ENCODE measurements around the gene ALDOC. TPM values are rescaled to one million over a fixed set of nuclear protein-coding genes. Genes with fewer than 3 reads are reported as not detected.
"Not testable (repeated sequence)": the region's sequence is repeated elsewhere in the genome, so short reads cannot be mapped to it uniquely, and the experiment has no call there.

ALDOC gene
- total RNA-seq (10 to 100 TPM; 16.7 to 24.5 TPM), total RNA-seq (30.8 to 32.6 reads per million in 2 donors)

- peaks cover 4% of the 10 kb centered on the region for H3K36me3 Mint-ChIP-seq (ENCODE audit: low read depth)
- peaks cover 29% of the 10 kb centered on the region for H3K4me1 Mint-ChIP-seq
- H3K27ac Mint-ChIP-seq: peak within 1 kb of the TSS; percentile 81
These were observed at the start of gene ALDOC for GRCh38 chr17:28576758-28577465. Gene ALDOC, minus strand, starts transcription at chr17:28576895. Its CDS starts 1,363 bp downstream, at chr17:28575532.

GRCh38 chr17:28624148-28624547 lies 47.5 kb upstream of the ALDOC start:
- H3K4me3 Mint-ChIP-seq: no peak overlapping the region
- peaks cover 24% of the 10 kb centered on the region for H3K36me3 Mint-ChIP-seq (ENCODE audit: low read depth)
- no peaks in the 10 kb centered on the region for H3K27me3 Mint-ChIP-seq
- no peak for DNase-seq
- H3K9me3 ChIP-seq (ENCODE audit: control insufficient read depth, low read length, poor library complexity, severe bottlenecking): no peaks in the 10 kb centered on the region
- H3K4me1 Mint-ChIP-seq: peaks cover 18% of the 10 kb centered on the region
- H3K27ac Mint-ChIP-seq: peak overlapping the region; percentile 82
- ATAC-seq: no peak

More at GRCh38 chr17:28576758-28577465, at the start of gene ALDOC:
- no peaks in the 10 kb centered on the region for H3K9me3 ChIP-seq (ENCODE audit: control insufficient read depth, low read length, poor library complexity, severe bottlenecking)
- no peaks in the 10 kb centered on the region for H3K27me3 Mint-ChIP-seq
- DNase-seq (peak; percentile 98 to 100 (median 98)), ATAC-seq (peak; percentile 98)
- H3K4me3 Mint-ChIP-seq: peak within 1 kb of the TSS; percentile 93

- Mint-ChIP-seq H3K4me3 (no peak overlapping the region), H3K27me3 (no peaks in the 10 kb centered on the region), H3K27ac (no peak overlapping the region), H3K36me3 (ENCODE audit: low read depth) (peaks cover 24% of the 10 kb centered on the region), H3K4me1 (peaks cover 18% of the 10 kb centered on the region)
- no peaks in the 10 kb centered on the region for H3K9me3 ChIP-seq (ENCODE audit: control insufficient read depth, low read length, poor library complexity, severe bottlenecking)
- no peak for ATAC-seq
- DNase-seq: no peak
These were observed 47.0 kb upstream of the ALDOC start for GRCh38 chr17:28623696-28624095.

GRCh38 chr17:28622186-28622585 lies 45.5 kb upstream of the ALDOC start:
- H3K4me1 Mint-ChIP-seq: peaks cover 15% of the 10 kb centered on the region
- no peak for ATAC-seq
- no peaks in the 10 kb centered on the region for H3K9me3 ChIP-seq (ENCODE audit: control insufficient read depth, low read length, poor library complexity, severe bottlenecking)
- no peak overlapping the region for H3K27ac Mint-ChIP-seq
- no peak overlapping the region for H3K4me3 Mint-ChIP-seq
- no peaks in the 10 kb centered on the region for H3K27me3 Mint-ChIP-seq
- H3K36me3 Mint-ChIP-seq (ENCODE audit: low read depth): peaks cover 22% of the 10 kb centered on the region
- no peak for DNase-seq

GRCh38 chr17:28620010-28620409 lies 43.3 kb upstream of the ALDOC start:
- Mint-ChIP-seq H3K27me3 (no peaks in the 10 kb centered on the region), H3K4me3 (no peak overlapping the region), H3K4me1 (peaks cover 8% of the 10 kb centered on the region), H3K27ac (no peak overlapping the region), H3K36me3 (ENCODE audit: low read depth) (peaks cover 17% of the 10 kb centered on the region)
- ATAC-seq: no peak
- no peaks in the 10 kb centered on the region for H3K9me3 ChIP-seq (ENCODE audit: control insufficient read depth, low read length, poor library complexity, severe bottlenecking)
- no peak for DNase-seq

- Mint-ChIP-seq H3K27ac (no peak overlapping the region), H3K27me3 (no peaks in the 10 kb centered on the region), H3K4me3 (no peak overlapping the region), H3K36me3 (ENCODE audit: low read depth) (peaks cover 14% of the 10 kb centered on the region), H3K4me1 (peaks cover 9% of the 10 kb centered on the region)
- H3K9me3 ChIP-seq (ENCODE audit: control insufficient read depth, low read length, poor library complexity, severe bottlenecking): no peaks in the 10 kb centered on the region
- DNase-seq: no peak
- no peak for ATAC-seq
These were observed 41.8 kb upstream of the ALDOC start for GRCh38 chr17:28618464-28618863.

GRCh38 chr17:28616281-28616680 lies 39.6 kb upstream of the ALDOC start:
- DNase-seq (no peak), ATAC-seq (no peak)
- Mint-ChIP-seq H3K36me3 (ENCODE audit: low read depth) (peaks cover 8% of the 10 kb centered on the region), H3K4me1 (peaks cover 9% of the 10 kb centered on the region), H3K27me3 (no peaks in the 10 kb centered on the region), H3K27ac (no peak overlapping the region), H3K4me3 (no peak overlapping the region)
- H3K9me3 ChIP-seq (ENCODE audit: control insufficient read depth, low read length, poor library complexity, severe bottlenecking): no peaks in the 10 kb centered on the region

- H3K27me3 Mint-ChIP-seq: no peaks in the 10 kb centered on the region
- peaks cover 12% of the 10 kb centered on the region for H3K36me3 Mint-ChIP-seq (ENCODE audit: low read depth)
- ATAC-seq (no peak), DNase-seq (no peak)
- no peak overlapping the region for H3K4me3 Mint-ChIP-seq
- H3K9me3 ChIP-seq (ENCODE audit: control insufficient read depth, low read length, poor library complexity, severe bottlenecking): no peaks in the 10 kb centered on the region
- peaks cover 11% of the 10 kb centered on the region for H3K4me1 Mint-ChIP-seq
- H3K27ac Mint-ChIP-seq: no peak overlapping the region
These were observed 38.7 kb upstream of the ALDOC start for GRCh38 chr17:28615260-28615940.

GRCh38 chr17:28613931-28614381 lies 37.3 kb upstream of the ALDOC start, which contains the start of gene RSKR:
Gene RSKR, minus strand, starts transcription at chr17:28614185. Its CDS starts 24 bp downstream, at chr17:28614161.
- Mint-ChIP-seq H3K4me3 (no peak within 1 kb of the TSS), H3K4me1 (peaks cover 12% of the 10 kb centered on the region), H3K27ac (peak within 1 kb of the TSS; percentile 63), H3K27me3 (no peaks in the 10 kb centered on the region), H3K36me3 (ENCODE audit: low read depth) (peaks cover 14% of the 10 kb centered on the region)
- DNase-seq (no peak), ATAC-seq (no peak)
- no peaks in the 10 kb centered on the region for H3K9me3 ChIP-seq (ENCODE audit: control insufficient read depth, low read length, poor library complexity, severe bottlenecking)

GRCh38 chr17:28612936-28613872 lies 36.5 kb upstream of the ALDOC start:
- H3K9me3 ChIP-seq (ENCODE audit: control insufficient read depth, low read length, poor library complexity, severe bottlenecking): no peaks in the 10 kb centered on the region
- ATAC-seq (peak; percentile 61), DNase-seq (peak in 1 of 3 donors; percentile 21)
- Mint-ChIP-seq H3K27ac (peak overlapping the region; percentile 87), H3K36me3 (ENCODE audit: low read depth) (peaks cover 14% of the 10 kb centered on the region), H3K4me1 (peaks cover 12% of the 10 kb centered on the region), H3K4me3 (no peak overlapping the region), H3K27me3 (no peaks in the 10 kb centered on the region)

GRCh38 chr17:28612531-28612930 lies 35.8 kb upstream of the ALDOC start:
- Mint-ChIP-seq H3K4me3 (no peak overlapping the region), H3K4me1 (peaks cover 12% of the 10 kb centered on the region), H3K36me3 (ENCODE audit: low read depth) (peaks cover 14% of the 10 kb centered on the region), H3K27me3 (no peaks in the 10 kb centered on the region), H3K27ac (peak overlapping the region; percentile 87)
- ATAC-seq (no peak), DNase-seq (no peak)
- no peaks in the 10 kb centered on the region for H3K9me3 ChIP-seq (ENCODE audit: control insufficient read depth, low read length, poor library complexity, severe bottlenecking)

GRCh38 chr17:28610376-28610775 lies 33.7 kb upstream of the ALDOC start:
- H3K27ac Mint-ChIP-seq: peak overlapping the region; percentile 87
- peaks cover 12% of the 10 kb centered on the region for H3K36me3 Mint-ChIP-seq (ENCODE audit: low read depth)
- peaks cover 10% of the 10 kb centered on the region for H3K4me1 Mint-ChIP-seq
- DNase-seq (no peak), ATAC-seq (no peak)
- no peaks in the 10 kb centered on the region for H3K27me3 Mint-ChIP-seq
- peak overlapping the region; percentile 71 for H3K4me3 Mint-ChIP-seq
- no peaks in the 10 kb centered on the region for H3K9me3 ChIP-seq (ENCODE audit: control insufficient read depth, low read length, poor library complexity, severe bottlenecking)

- not testable (repeated sequence) for H3K27ac Mint-ChIP-seq; H3K4me1 Mint-ChIP-seq; H3K9me3 ChIP-seq (ENCODE audit: control insufficient read depth, low read length, poor library complexity, severe bottlenecking); H3K27me3 Mint-ChIP-seq; DNase-seq; ATAC-seq; H3K36me3 Mint-ChIP-seq (ENCODE audit: low read depth); H3K4me3 Mint-ChIP-seq
These were observed 27.3 kb upstream of the ALDOC start for GRCh38 chr17:28604031-28604430.

Data from T-helper 17 cell (primary cell).